Endothelial cell (in vitro differentiated cells): Measurements from ENCODE around the gene HAP1. TPM values are rescaled to one million over a fixed set of nuclear protein-coding genes. Genes with fewer than 3 reads are reported as not detected.
A peak's percentile ranks its signal among the peaks of the same experiment; 100 is the strongest.

Experiments
- DNase-seq: peaks from one replicate; pipeline ENCODE4 v3.0.0; 2021; ENCODE audit warnings: low spot score
- H3K27ac Mint-ChIP-seq: one replicate; pipeline ENCODE4 v1.8.0; 2021; ENCODE audit warnings: mixed read lengths, inconsistent platforms; ENCODE audit not compliant: unreplicated experiment
- H3K27me3 Mint-ChIP-seq: one replicate; pipeline ENCODE4 v1.8.0; 2021; ENCODE audit warnings: mild to moderate bottlenecking, moderate library complexity, mixed read lengths, inconsistent platforms; ENCODE audit not compliant: unreplicated experiment
- H3K36me3 Mint-ChIP-seq: one replicate; pipeline ENCODE4 v1.8.0; 2021; ENCODE audit warnings: mild to moderate bottlenecking, low read depth, mixed read lengths, inconsistent platforms; ENCODE audit not compliant: unreplicated experiment
- H3K4me1 Mint-ChIP-seq: one replicate; pipeline ENCODE4 v1.8.0; 2021; ENCODE audit warnings: mild to moderate bottlenecking, mixed read lengths, inconsistent platforms; ENCODE audit not compliant: unreplicated experiment
- H3K4me3 Mint-ChIP-seq: one replicate; pipeline ENCODE4 v1.8.0; 2021; ENCODE audit warnings: mild to moderate bottlenecking, mixed read lengths, inconsistent platforms; ENCODE audit not compliant: unreplicated experiment
- H3K9me3 Mint-ChIP-seq: one replicate; pipeline ENCODE4 v1.8.0; 2021; ENCODE audit warnings: mixed read lengths, inconsistent platforms; ENCODE audit not compliant: unreplicated experiment
- CTCF ChIP-seq: fragments of 200-600 bp; sonication (generic); IDR thresholded peaks from one replicate; pipeline ENCODE4 v1.5.0; 2021; ENCODE audit warnings: antibody characterized with exemption; ENCODE audit not compliant: unreplicated experiment
- total RNA-seq: library from RNA; stranded (reverse); fragmentation: NEBNext Ultra II Directional; extraction: Animal tissue kit (Norgen Biotek cat#: 25700); gene quantifications from one replicate; pipeline ENCODE4 v1.2.1, GENCODE V29; 2021; ENCODE audit not compliant: unreplicated experiment

The HAP1 gene
- total RNA-seq, 1 donor from 2014 or later, result 18.1 TPM

DNA sequence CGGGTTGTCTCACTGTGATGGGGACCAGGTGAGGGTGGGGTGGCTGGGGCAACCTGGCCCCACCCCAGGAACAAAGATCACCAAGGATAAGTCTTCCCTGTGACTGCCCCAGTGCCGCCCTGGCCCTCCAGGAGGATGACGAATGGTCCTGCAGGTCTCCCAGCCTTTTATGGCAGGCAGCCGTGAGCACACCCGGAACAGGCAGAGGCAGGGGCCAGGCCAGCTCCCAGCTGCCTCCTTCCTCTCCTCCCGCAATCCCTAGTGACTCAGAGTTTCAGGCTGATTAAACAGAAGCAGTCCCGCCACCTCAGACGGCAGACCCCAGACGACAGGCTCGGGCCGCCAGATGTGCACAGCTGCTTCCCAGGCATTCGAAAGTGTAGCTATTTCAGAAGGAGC is 38.7 kb upstream of the HAP1 start:
- DNase-seq, result no peak
- H3K27me3 Mint-ChIP-seq, result peaks cover 17% of the 10 kb centered on the region
- H3K27ac Mint-ChIP-seq, result no peak overlapping the region
- H3K4me3 Mint-ChIP-seq, result no peak overlapping the region
- H3K36me3 Mint-ChIP-seq, result peaks cover 29% of the 10 kb centered on the region
- peaks cover 46% of the 10 kb centered on the region for H3K4me1 Mint-ChIP-seq
- no peak for TF ChIP-seq CTCF
- H3K9me3 Mint-ChIP-seq, result no peaks in the 10 kb centered on the region

DNA sequence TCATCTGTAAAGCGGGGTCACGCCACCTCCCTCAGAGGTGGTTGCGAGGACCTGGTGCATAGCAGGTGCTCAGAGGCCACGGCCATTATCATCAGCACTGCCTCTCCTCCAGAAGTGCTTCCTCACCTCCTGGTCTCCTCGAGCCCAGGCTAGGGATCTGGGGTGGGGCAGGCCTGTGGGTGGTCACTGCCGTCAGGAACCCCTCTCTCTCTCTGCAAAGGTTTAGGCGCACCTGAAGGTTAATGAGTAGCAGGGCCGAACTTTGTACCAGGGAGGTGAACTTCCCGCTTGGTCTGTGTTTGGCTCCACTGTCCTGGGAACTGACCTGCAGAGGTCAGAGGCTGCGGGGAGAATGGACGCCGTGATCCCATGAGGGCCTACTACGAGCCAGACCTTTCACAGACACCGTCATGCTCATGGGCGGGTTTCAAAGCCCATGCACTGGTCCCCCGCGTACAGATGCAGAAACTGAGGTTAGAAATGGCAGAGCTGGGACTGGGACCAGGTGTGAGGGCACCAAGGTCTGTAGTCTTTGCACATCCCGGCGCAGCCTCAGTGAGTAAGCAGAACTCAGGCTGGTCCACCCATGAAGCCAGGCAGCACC is 38.2 kb upstream of the HAP1 start:
- DNase-seq, result no peak
- Mint-ChIP-seq H3K4me1 (peaks cover 43% of the 10 kb centered on the region), H3K4me3 (no peak overlapping the region), H3K27ac (no peak overlapping the region), H3K9me3 (no peaks in the 10 kb centered on the region), H3K36me3 (peaks cover 30% of the 10 kb centered on the region), H3K27me3 (peaks cover 20% of the 10 kb centered on the region)
- no peak for TF ChIP-seq CTCF

- Mint-ChIP-seq H3K27ac (no peak overlapping the region), H3K9me3 (no peaks in the 10 kb centered on the region), H3K4me3 (no peak overlapping the region), H3K27me3 (peaks cover 20% of the 10 kb centered on the region), H3K36me3 (peaks cover 33% of the 10 kb centered on the region), H3K4me1 (peaks cover 45% of the 10 kb centered on the region)
- TF ChIP-seq CTCF, result no peak
- DNase-seq, result no peak
These were observed 37.8 kb upstream of the HAP1 start for GRCh38 chr17:41772218-41772585.

DNA sequence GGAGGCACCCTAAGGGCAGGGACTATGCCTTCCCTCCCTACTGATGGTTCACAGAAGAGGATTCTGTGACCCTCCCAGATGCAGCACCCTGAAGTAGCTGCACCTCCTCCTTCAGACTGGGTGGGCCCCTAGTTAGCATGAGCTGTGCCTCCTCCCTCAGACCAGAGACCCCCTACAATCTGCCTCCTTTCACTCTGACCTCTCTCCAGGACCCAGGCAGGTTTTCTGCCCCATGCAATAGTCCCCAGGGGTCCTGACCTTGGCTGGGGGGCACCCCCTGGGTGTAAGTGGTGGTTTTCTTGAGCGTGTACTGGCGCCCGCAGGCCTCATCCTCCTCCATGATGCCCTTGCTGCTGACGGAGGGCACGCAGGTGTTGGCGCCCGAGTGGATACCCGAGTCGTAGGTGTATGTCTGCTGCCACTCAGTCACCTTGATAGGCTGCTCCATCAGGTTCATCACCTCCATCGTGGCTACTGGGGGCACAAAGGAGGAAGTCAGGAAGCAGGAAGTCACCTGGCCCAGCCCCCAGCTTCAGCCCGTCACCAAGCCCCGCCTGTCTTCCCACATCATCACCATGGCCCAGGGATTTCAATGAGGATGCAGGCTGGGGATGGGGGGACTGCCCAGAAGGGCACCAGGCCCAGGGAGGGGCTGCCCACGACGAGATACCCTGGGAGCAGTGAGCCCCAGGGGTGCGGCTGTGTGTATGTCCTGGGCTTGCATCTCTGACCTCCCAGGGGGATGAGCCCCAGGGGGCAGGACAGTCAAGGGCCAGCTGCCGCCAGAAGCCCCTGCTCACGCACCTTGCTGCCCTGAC is 37.2 kb upstream of the HAP1 start:
- Mint-ChIP-seq H3K27ac (no peak overlapping the region), H3K4me3 (peak overlapping the region; percentile 25), H3K36me3 (peaks cover 37% of the 10 kb centered on the region), H3K27me3 (peaks cover 21% of the 10 kb centered on the region), H3K9me3 (no peaks in the 10 kb centered on the region), H3K4me1 (peaks cover 48% of the 10 kb centered on the region)
- no peak for DNase-seq
- TF ChIP-seq CTCF, result no peak

DNA sequence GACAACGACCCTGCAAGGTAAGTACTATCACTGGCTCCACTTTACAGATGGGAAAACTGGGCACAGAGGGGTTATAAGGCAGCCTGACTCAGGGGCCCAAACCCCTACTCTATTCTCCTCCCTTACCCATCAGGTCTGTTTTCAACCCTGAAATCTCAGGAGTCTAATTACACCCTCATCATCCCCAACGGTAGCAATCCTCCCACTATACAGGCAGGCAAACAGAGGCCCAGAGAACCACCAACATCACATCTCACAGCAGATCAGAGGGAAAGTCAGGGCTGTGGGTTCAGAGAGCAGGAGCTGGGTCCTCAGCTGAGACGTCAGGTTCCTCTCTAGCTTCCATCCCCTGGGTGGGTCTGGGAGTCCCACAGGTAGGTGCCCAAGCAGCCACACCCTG is 35.5 kb upstream of the HAP1 start:
- peaks cover 19% of the 10 kb centered on the region for H3K27me3 Mint-ChIP-seq
- TF ChIP-seq CTCF, result no peak
- H3K36me3 Mint-ChIP-seq, result peaks cover 45% of the 10 kb centered on the region
- no peak for DNase-seq
- H3K9me3 Mint-ChIP-seq, result no peaks in the 10 kb centered on the region
- peak overlapping the region; percentile 67 for H3K4me3 Mint-ChIP-seq
- H3K4me1 Mint-ChIP-seq, result peaks cover 39% of the 10 kb centered on the region
- H3K27ac Mint-ChIP-seq, result peak overlapping the region; percentile 27
